Activated naive CD8-positive, alpha-beta T cell (primary cell): ENCODE results near the gene PHYHD1.
A peak's percentile ranks its signal among the peaks of the same experiment; 100 is the strongest.
"Not testable (repeated sequence)": the region's sequence is repeated elsewhere in the genome, so short reads cannot be mapped to it uniquely, and the experiment has no call there.

Experiments
- H3K27ac Mint-ChIP-seq: one replicate; pipeline ENCODE4 v1.8.0; 2021; ENCODE audit warnings: mixed read lengths
- H3K27me3 Mint-ChIP-seq: one replicate; pipeline ENCODE4 v1.8.0; 2021; ENCODE audit warnings: mixed read lengths
- H3K36me3 Mint-ChIP-seq: one replicate; pipeline ENCODE4 v1.8.0; 2021; ENCODE audit warnings: mixed read lengths
- H3K4me1 Mint-ChIP-seq: one replicate; pipeline ENCODE4 v1.8.0; 2021; ENCODE audit warnings: low read depth, mixed read lengths
- H3K4me3 Mint-ChIP-seq: one replicate; pipeline ENCODE4 v1.8.0; 2021; ENCODE audit warnings: mild to moderate bottlenecking, mixed read lengths
- H3K9me3 Mint-ChIP-seq: one replicate; pipeline ENCODE4 v1.8.0; 2021; ENCODE audit warnings: low read depth, mixed read lengths

The PHYHD1 gene

DNA sequence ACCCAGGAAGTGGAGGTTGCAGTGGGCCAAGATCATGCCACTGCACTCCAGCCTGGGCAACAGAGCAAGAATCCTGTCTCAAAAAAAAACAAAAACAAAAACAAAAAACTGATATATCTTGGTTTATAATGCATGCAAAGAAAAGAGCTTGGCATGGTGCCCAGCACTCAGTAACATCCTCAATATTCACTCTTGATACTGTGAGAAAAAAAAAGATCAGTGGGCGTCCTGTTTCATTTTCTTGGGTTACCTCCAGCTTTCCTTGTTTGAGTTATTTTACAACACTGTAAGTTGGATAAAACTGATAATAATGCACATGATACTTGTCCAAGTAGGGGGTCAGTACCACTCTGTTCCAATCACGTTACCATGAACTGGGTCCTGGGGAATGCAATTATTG, 7.8 kb downstream of the PHYHD1 start:
- Mint-ChIP-seq H3K9me3 (no peaks in the 10 kb centered on the region), H3K36me3 (peaks cover 3% of the 10 kb centered on the region), H3K27me3 (no peaks in the 10 kb centered on the region), H3K4me1 (peaks cover 5% of the 10 kb centered on the region), H3K27ac (no peak overlapping the region), H3K4me3 (no peak overlapping the region)

GRCh38 chr9:128929560-128929959, 8.8 kb downstream of the PHYHD1 start:
- Mint-ChIP-seq H3K4me1 (peaks cover 5% of the 10 kb centered on the region), H3K4me3 (no peak overlapping the region), H3K9me3 (no peaks in the 10 kb centered on the region), H3K27ac (no peak overlapping the region), H3K36me3 (peaks cover 3% of the 10 kb centered on the region), H3K27me3 (no peaks in the 10 kb centered on the region)

GRCh38 chr9:128933731-128934130, 12.9 kb downstream of the PHYHD1 start:
- Mint-ChIP-seq H3K27me3 (no peaks in the 10 kb centered on the region), H3K4me1 (no peaks in the 10 kb centered on the region), H3K9me3 (no peaks in the 10 kb centered on the region), H3K27ac (no peak overlapping the region), H3K4me3 (no peak overlapping the region), H3K36me3 (no peaks in the 10 kb centered on the region)

GRCh38 chr9:128936171-128936865, 15.5 kb downstream of the PHYHD1 start:
- Mint-ChIP-seq H3K4me3 (no peak overlapping the region), H3K27me3 (no peaks in the 10 kb centered on the region), H3K9me3 (no peaks in the 10 kb centered on the region), H3K4me1 (no peaks in the 10 kb centered on the region), H3K27ac (no peak overlapping the region), H3K36me3 (no peaks in the 10 kb centered on the region)

DNA sequence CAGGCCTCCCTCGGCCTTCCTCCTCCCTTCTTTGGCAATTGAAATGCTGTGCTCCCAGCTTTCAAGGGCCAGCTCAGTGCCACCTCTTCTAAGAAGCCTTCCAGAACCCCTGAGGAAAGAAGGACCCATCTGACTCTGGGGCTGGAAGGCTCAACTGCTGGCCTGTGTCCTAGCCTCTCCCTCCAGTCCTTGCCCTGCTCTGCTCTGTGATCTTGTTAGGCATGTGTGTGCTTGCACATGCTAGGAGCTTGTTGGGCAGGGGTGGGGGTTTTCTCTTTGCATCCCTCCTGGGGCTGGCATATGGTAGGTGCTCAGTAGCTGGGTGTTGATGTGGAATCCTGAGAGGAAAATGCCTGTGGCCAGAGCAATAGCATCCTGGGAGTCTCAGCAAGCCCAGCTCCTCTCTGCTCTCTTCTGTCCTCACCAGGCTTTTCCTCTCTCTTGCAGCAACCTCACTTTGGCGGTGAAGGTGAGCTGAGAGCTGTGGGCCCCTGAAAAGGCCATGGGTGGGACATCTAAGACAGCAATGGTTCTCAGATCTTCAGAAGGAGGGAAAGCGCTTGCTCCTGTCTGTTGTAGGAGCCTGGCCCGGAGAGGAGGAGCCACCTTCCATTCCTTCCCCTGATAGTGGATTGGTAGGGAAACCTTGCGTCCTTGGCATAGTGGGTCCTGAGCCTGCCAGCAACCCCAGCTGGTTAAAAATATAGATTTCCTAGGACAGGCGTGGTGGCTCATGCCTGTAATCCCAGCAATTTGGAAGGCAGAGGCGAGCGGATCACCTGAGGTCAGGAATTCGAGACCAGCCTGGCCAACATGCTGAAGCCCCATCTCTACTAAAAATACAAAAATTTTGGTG, 16.8 kb downstream of the PHYHD1 start:
- H3K27me3 Mint-ChIP-seq, result no peaks in the 10 kb centered on the region
- no peaks in the 10 kb centered on the region for H3K9me3 Mint-ChIP-seq
- H3K27ac Mint-ChIP-seq, result no peak overlapping the region
- H3K36me3 Mint-ChIP-seq, result no peaks in the 10 kb centered on the region
- no peak overlapping the region for H3K4me3 Mint-ChIP-seq
- H3K4me1 Mint-ChIP-seq, result no peaks in the 10 kb centered on the region

GRCh38 chr9:128940271-128940921, 19.6 kb downstream of the PHYHD1 start:
- Mint-ChIP-seq H3K27me3 (no peaks in the 10 kb centered on the region), H3K4me1 (peaks cover under 1% of the 10 kb centered on the region), H3K4me3 (no peak overlapping the region), H3K9me3 (no peaks in the 10 kb centered on the region), H3K27ac (no peak overlapping the region), H3K36me3 (no peaks in the 10 kb centered on the region)

GRCh38 chr9:128940946-128941755, 20.4 kb downstream of the PHYHD1 start:
- Mint-ChIP-seq H3K9me3 (no peaks in the 10 kb centered on the region), H3K4me3 (no peak overlapping the region), H3K27ac (no peak overlapping the region), H3K36me3 (peaks cover 2% of the 10 kb centered on the region), H3K27me3 (no peaks in the 10 kb centered on the region), H3K4me1 (peaks cover 8% of the 10 kb centered on the region)

DNA sequence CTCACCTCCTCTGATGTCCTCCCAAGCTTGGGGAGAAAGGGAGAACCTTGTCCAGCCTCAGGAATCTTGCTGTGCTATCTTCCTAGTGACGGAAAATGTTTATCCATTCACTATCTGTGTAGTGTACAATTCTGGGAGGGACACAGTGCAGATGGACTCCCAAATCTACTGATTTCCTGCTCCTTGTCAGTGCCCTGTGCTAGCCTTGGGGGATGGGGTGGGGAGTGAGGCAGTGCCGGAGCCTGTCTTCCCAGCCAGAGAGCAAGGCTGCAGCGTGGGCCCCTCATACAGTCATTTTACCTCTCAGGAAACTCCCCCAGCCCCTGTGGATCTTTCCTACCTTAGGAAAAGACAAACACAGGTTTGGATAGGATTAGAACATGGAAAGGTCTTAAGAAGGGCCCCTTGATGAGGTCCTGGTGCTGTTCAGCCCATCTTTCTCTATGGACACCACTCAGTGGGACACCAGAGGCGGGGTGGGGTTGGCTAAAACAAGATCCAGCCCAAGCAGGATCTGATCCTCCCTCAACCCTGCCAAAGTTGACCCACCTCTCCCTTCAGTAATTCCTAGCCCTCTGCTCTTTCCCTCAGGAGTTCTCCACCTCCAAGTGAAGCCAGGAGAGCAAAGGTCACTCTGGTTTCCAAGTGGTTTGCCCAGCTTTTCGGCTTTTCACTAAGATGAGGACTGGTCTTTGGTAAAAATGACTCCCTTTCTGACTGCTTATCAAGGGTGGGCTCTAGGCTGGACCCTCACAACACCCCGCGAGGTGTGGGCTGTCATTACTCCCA, 23.2 kb downstream of the PHYHD1 start:
- Mint-ChIP-seq H3K36me3 (peaks cover 4% of the 10 kb centered on the region), H3K27me3 (no peaks in the 10 kb centered on the region), H3K9me3 (no peaks in the 10 kb centered on the region), H3K27ac (no peak overlapping the region), H3K4me3 (no peak overlapping the region), H3K4me1 (peaks cover 20% of the 10 kb centered on the region)

GRCh38 chr9:128944966-128945365, 24.2 kb downstream of the PHYHD1 start:
- H3K4me3 Mint-ChIP-seq, H3K36me3 Mint-ChIP-seq, H3K27ac Mint-ChIP-seq: not testable (repeated sequence)

DNA sequence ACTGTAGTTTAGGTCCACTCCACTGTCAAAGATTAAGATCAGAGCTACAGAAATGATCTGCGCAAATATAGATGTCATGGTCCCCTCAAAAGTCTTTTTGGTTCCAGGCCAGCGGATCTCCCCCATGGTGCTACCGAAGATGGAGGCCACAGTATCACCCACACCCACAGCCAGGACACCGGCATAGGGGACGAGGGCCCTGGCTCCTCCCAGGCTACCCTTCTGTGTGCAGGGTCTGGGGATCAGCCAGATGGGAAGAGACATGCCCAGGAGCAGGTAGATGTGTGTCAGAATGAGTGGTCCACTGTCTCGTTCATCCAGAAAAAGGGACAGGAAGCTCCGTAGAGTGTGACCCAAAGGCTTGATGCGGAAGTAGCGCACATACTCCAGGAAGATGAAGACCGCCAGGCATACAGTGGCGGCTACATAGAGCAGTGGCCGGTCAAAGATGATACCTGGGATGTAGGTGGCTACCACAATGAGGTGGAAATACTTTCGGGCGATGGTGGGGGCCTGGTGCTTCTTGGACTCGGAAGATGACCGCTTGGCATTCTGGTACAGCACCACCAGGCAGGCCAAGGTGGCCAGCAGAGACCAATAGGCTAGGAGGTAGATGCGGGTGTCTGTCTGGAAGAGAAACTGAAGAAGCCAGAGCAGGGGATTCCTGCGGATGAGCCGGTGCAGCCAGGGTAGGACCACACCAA, 25.2 kb downstream of the PHYHD1 start:
- Mint-ChIP-seq H3K4me3 (peak overlapping the region; percentile 99), H3K27ac (peak overlapping the region; percentile 98), H3K4me1 (peaks cover 20% of the 10 kb centered on the region)

More at GRCh38 chr9:128944966-128945365, 24.2 kb downstream of the PHYHD1 start:
- not testable (repeated sequence) for H3K27me3 Mint-ChIP-seq, H3K9me3 Mint-ChIP-seq
- peaks cover 20% of the 10 kb centered on the region for H3K4me1 Mint-ChIP-seq

GRCh38 chr9:128946571-128947276, 25.9 kb downstream of the PHYHD1 start:
- no peaks in the 10 kb centered on the region for H3K27me3 Mint-ChIP-seq
- peak overlapping the region; percentile 98 for H3K27ac Mint-ChIP-seq
- H3K9me3 Mint-ChIP-seq, result no peaks in the 10 kb centered on the region
- H3K4me3 Mint-ChIP-seq, result peak overlapping the region; percentile 99
- peaks cover 4% of the 10 kb centered on the region for H3K36me3 Mint-ChIP-seq
- H3K4me1 Mint-ChIP-seq, result peaks cover 22% of the 10 kb centered on the region

More for the DNA sequence above, 25.2 kb downstream of the PHYHD1 start:
- Mint-ChIP-seq H3K27me3 (no peaks in the 10 kb centered on the region), H3K9me3 (no peaks in the 10 kb centered on the region), H3K36me3 (peaks cover 4% of the 10 kb centered on the region)

- Mint-ChIP-seq H3K36me3 (peaks cover 4% of the 10 kb centered on the region), H3K4me1 (peaks cover 22% of the 10 kb centered on the region), H3K27ac (peak overlapping the region; percentile 98), H3K27me3 (no peaks in the 10 kb centered on the region), H3K9me3 (no peaks in the 10 kb centered on the region), H3K4me3 (peak overlapping the region; percentile 99)
Observed at GRCh38 chr9:128947277-128947526, 26.4 kb downstream of the PHYHD1 start.
